ENCODE data around the gene GRK4.

DNA sequence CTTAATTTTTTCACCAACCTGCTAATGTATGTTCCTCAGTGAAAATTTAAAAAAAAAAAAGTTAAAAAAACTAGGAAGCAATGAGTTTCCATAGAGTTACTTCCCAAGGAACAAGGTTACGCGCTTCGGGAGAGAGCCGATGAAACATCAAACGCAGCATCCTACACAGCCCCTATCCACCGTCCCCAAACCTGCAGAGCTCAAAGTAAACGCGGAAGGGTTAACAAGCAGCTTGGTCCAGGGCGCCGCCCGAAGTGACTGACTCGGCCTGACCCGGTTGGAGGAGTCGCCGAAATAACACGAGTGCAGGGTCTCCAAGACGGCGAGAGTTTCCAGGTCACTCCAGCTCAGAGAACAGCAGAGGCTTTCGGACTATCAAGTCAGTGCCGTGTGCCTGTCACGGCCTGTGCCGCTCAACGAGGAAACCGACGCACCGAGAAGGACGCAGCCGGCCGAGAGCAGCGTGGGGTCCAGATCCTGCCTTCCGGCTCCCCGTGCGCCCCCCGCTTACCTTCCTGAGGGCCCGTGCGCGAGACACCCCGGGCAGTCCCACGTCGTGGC is 677 bp upstream of the GRK4 start:
- TF ChIP-seq, protein P1, sequence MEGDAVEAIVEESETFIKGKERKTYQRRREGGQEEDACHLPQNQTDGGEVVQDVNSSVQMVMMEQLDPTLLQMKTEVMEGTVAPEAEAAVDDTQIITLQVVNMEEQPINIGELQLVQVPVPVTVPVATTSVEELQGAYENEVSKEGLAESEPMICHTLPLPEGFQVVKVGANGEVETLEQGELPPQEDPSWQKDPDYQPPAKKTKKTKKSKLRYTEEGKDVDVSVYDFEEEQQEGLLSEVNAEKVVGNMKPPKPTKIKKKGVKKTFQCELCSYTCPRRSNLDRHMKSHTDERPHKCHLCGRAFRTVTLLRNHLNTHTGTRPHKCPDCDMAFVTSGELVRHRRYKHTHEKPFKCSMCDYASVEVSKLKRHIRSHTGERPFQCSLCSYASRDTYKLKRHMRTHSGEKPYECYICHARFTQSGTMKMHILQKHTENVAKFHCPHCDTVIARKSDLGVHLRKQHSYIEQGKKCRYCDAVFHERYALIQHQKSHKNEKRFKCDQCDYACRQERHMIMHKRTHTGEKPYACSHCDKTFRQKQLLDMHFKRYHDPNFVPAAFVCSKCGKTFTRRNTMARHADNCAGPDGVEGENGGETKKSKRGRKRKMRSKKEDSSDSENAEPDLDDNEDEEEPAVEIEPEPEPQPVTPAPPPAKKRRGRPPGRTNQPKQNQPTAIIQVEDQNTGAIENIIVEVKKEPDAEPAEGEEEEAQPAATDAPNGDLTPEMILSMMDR (IDR thresholded peaks at IDR 0.05), result no peak
- TF ChIP-seq POLR2A (IDR thresholded peaks at IDR 0.05), result no peak
- no peak for TF ChIP-seq POLR2AphosphoS5 (IDR thresholded peaks at IDR 0.05)

All from breast epithelium (tissue), 3 donors.